ENCODE data around the gene CYFIP2.

CYFIP2 gene

DNA sequence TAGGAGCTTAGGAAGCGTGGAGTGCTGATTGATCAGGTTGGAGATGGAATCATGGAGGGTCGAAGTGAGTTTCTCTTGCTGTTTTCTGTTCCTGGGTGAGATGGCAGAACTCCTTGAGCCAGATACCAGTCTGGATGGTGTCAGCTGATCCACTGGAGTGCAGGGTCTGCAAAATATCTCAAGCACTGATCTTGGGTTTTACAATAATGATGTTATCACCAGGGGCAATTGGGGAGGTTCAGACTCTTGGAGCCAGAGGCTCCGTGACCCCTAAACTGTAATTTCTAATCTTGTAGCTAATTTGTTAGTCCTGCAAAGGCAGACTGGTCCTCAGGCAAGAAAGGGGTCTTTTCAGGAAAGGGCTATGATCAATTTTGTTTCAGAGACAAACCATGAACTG, 114.1 kb downstream of the CYFIP2 start:
- no peak overlapping the region for H3K4me3 ChIP-seq (ENCODE audit: low read depth, low read length)
- peaks cover 16% of the 10 kb centered on the region for H3K4me1 ChIP-seq (ENCODE audit: control insufficient read depth, insufficient read depth, low read length, unreplicated experiment)
- no peaks in the 10 kb centered on the region for H3K27me3 ChIP-seq (ENCODE audit: insufficient read depth, low read length)
- H3K36me3 ChIP-seq (ENCODE audit: insufficient read depth, low read length) = no peaks in the 10 kb centered on the region
- H3K79me2 ChIP-seq (ENCODE audit: control insufficient read depth, insufficient read depth, low read length, unreplicated experiment) = no peaks in the 10 kb centered on the region
- no peak overlapping the region for H2AFZ ChIP-seq (ENCODE audit: low read length, unreplicated experiment)
- H3K27ac ChIP-seq (ENCODE audit: low read depth, low read length) = no peak overlapping the region

DNA sequence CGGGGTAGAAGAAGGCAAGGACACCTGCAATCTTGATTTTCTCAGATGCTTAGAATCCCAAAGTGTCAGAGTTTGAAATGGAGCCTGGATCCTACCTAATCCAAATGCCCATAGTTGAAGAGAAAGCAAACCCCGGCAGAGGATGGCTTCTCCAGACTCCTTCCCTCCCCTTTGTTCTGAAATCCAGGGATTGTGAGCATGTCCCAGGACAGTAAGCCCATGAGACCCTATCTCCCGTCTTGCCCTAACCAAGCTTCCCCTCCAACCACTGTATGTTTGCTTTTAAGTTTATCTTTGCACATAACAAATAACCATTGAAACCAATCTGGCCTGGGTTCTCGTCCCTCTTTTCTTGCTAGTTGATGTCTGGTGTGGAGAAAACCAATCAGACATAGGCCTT, 115.8 kb downstream of the CYFIP2 start:
- H3K36me3 ChIP-seq (ENCODE audit: insufficient read depth, low read length) = no peaks in the 10 kb centered on the region
- H3K27ac ChIP-seq (ENCODE audit: low read depth, low read length) = no peak overlapping the region
- H3K27me3 ChIP-seq (ENCODE audit: insufficient read depth, low read length) = no peaks in the 10 kb centered on the region
- H2AFZ ChIP-seq (ENCODE audit: low read length, unreplicated experiment) = no peak overlapping the region
- H3K79me2 ChIP-seq (ENCODE audit: control insufficient read depth, insufficient read depth, low read length, unreplicated experiment) = no peaks in the 10 kb centered on the region
- H3K4me1 ChIP-seq (ENCODE audit: control insufficient read depth, insufficient read depth, low read length, unreplicated experiment) = peaks cover 28% of the 10 kb centered on the region
- H3K4me3 ChIP-seq (ENCODE audit: low read depth, low read length) = no peak overlapping the region

DNA sequence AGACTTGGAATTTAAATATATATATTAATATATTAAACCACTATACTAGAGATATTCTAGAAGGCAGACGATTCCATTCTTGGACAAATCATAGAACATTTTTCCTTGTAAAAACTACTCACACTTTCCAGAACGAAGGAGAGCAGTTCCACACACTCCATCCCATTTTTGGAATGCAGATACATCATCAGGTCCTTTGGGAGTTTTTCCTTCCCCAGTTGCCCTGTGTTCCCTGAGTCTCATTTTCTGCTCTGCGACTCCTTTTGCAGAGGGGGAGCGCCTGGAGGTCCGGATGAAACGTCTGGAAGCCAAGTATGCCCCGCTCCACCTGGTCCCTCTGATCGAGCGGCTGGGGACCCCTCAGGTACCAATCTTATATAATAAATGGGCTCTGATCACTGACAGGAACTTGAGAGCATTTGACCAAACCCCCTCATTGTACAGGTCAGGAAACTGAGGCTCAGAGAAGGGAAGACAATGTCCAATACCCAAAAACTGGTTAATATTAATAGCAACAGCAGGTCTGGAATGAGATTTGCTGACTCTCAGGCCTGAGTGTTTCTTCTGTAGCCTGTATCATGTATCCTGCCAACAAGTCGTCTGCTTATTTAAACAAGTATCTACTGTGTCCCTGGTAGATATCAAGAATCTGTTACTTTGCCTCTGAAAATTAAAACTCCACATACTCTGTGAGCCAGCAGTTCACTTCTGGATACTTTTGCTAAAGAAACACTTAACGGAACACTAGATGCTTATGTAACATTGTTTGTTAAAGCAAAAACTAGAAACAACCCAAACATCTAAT, 117.3 kb downstream of the CYFIP2 start:
- peaks cover 42% of the 10 kb centered on the region for H3K4me1 ChIP-seq (ENCODE audit: control insufficient read depth, insufficient read depth, low read length, unreplicated experiment)

DNA sequence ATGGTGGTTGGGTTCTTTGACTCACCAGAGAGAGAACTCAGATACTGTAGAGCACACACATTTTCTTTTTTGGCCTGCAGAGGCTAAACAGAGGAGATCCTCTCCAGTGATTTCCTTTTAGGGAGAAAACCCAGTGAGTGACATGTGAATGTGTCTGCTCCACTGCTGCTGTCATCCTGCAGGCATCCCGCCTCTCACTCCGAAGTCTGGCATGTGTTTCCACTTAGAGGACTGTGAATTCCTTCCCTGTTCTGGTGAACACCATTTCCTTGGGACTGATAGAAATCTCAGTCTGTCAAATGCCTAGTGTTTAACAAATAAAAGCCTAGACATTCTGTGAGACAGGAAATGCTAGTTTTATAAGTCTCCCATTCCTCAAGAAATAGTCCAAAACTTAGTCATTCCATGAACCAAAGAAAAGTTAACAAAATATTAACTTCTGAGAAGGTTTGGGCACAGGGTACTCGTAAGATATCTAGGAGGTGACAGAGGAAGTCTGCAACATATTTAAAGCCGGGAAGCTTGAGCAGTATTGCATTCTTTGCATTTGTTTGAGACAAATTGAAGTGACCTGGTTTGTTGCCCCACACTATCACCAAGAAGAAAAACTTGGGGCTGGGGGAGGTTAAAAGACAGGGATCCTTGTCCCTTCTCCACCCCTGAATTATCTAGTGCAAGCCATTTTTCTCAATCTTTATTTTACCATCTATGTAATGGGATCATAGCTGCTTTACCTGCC, 119.2 kb downstream of the CYFIP2 start:
- Histone ChIP-seq H3K79me2 (ENCODE audit: control insufficient read depth, insufficient read depth, low read length, unreplicated experiment) (no peaks in the 10 kb centered on the region), H2AFZ (ENCODE audit: low read length, unreplicated experiment) (peak overlapping the region; percentile 69), H3K27ac (ENCODE audit: low read depth, low read length) (peak overlapping the region; percentile 89), H3K4me3 (ENCODE audit: low read depth, low read length) (peak overlapping the region; percentile 44; the same call in 1 of the 2 replicates), H3K4me1 (ENCODE audit: control insufficient read depth, insufficient read depth, low read length, unreplicated experiment) (peaks cover 57% of the 10 kb centered on the region), H3K27me3 (ENCODE audit: insufficient read depth, low read length) (no peaks in the 10 kb centered on the region), H3K36me3 (ENCODE audit: insufficient read depth, low read length) (no peaks in the 10 kb centered on the region)

More for the DNA sequence above, 117.3 kb downstream of the CYFIP2 start:
- Histone ChIP-seq H3K27ac (ENCODE audit: low read depth, low read length) (peak overlapping the region; percentile 89; the same call in 1 of the 2 replicates), H2AFZ (ENCODE audit: low read length, unreplicated experiment) (no peak overlapping the region), H3K27me3 (ENCODE audit: insufficient read depth, low read length) (no peaks in the 10 kb centered on the region), H3K36me3 (ENCODE audit: insufficient read depth, low read length) (no peaks in the 10 kb centered on the region), H3K79me2 (ENCODE audit: control insufficient read depth, insufficient read depth, low read length, unreplicated experiment) (no peaks in the 10 kb centered on the region), H3K4me3 (ENCODE audit: low read depth, low read length) (no peak overlapping the region)

DNA sequence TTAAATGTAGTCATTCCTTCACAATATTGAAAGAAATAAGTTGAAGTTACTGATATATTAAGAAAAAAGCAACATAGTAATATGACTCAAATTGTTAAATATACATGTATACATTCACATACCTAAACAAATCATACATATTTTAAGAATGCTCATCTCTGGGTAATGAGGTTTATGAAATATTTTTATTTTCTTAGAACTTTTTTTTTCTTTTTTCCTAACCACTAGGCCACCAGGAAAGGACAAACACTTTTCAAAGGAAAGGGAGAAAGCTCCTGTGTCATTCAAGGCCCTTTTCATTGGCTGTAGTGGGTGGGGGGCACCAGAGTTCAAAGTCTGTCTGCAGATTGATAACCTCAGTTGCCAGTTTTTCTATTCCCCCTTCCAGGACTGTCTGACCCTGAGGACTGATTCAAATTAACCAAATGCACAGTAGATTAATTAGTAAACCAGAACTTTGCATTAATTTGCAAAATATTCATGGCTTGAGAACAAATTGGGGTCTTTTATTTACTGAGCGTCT, 121.2 kb downstream of the CYFIP2 start:
- H3K4me1 ChIP-seq (ENCODE audit: control insufficient read depth, insufficient read depth, low read length, unreplicated experiment) = peaks cover 67% of the 10 kb centered on the region
- no peak overlapping the region for H3K4me3 ChIP-seq (ENCODE audit: low read depth, low read length)
- H3K36me3 ChIP-seq (ENCODE audit: insufficient read depth, low read length) = no peaks in the 10 kb centered on the region
- peak overlapping the region; percentile 59 for H2AFZ ChIP-seq (ENCODE audit: low read length, unreplicated experiment)
- no peaks in the 10 kb centered on the region for H3K27me3 ChIP-seq (ENCODE audit: insufficient read depth, low read length)
- H3K27ac ChIP-seq (ENCODE audit: low read depth, low read length) = peak overlapping the region; percentile 69
- H3K79me2 ChIP-seq (ENCODE audit: control insufficient read depth, insufficient read depth, low read length, unreplicated experiment) = no peaks in the 10 kb centered on the region

DNA sequence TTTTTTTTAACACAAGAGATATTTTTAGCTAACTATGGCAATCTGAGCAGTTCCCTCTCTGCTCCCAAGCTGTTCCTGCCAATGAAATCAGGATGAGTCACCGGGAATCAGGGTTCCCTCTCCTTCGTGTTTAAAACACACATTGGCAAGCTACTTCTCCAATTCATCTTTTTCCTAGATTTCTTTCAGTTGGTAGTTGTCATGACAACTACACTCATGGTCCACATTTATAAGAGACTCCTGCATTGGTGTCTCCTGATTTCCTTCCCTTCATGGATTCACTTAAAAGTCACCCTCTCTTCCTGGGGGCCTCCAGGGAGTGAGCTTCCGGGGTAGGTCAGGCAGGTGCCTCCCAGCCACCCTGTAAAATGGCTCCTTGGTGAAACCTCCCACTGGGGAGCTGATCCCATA, 121.8 kb downstream of the CYFIP2 start:
- no peak overlapping the region for H3K4me3 ChIP-seq (ENCODE audit: low read depth, low read length)
- no peaks in the 10 kb centered on the region for H3K27me3 ChIP-seq (ENCODE audit: insufficient read depth, low read length)
- H3K36me3 ChIP-seq (ENCODE audit: insufficient read depth, low read length) = no peaks in the 10 kb centered on the region
- no peaks in the 10 kb centered on the region for H3K79me2 ChIP-seq (ENCODE audit: control insufficient read depth, insufficient read depth, low read length, unreplicated experiment)
- peak overlapping the region; percentile 2 for H2AFZ ChIP-seq (ENCODE audit: low read length, unreplicated experiment)
- peaks cover 67% of the 10 kb centered on the region for H3K4me1 ChIP-seq (ENCODE audit: control insufficient read depth, insufficient read depth, low read length, unreplicated experiment)
- peak overlapping the region; percentile 69 for H3K27ac ChIP-seq (ENCODE audit: low read depth, low read length)

DNA sequence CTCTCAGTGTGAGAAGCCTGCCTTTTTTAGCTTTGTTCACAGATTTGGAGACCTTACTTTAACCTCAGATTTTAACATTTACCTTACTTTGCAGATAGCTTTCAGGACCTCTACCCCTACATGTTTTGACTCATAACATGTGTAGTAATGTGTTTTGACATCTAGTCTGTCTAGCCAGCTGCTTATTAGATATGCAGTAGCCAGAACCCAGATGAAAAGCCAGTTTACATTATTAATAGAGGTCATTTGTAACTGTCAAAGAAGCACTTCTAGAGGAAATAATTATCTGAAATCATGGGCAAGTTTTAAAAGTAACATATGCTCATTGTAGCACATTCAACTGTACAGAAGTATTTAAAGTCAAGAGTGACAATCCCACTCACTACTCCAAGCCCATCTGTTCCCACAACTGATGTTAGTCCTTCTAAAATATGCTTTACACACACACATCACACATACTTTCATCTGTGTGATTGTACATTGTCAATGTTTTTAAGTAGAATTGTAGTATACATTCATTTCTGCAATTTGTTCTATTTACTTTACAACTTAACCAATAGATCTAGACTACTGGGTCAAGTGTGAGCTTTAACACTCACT, 122.3 kb downstream of the CYFIP2 start:
- Histone ChIP-seq H3K4me3 (ENCODE audit: low read depth, low read length) (no peak overlapping the region), H3K27ac (ENCODE audit: low read depth, low read length) (peak overlapping the region; percentile 69), H3K27me3 (ENCODE audit: insufficient read depth, low read length) (no peaks in the 10 kb centered on the region), H2AFZ (ENCODE audit: low read length, unreplicated experiment) (peak overlapping the region; percentile 2), H3K4me1 (ENCODE audit: control insufficient read depth, insufficient read depth, low read length, unreplicated experiment) (peaks cover 65% of the 10 kb centered on the region), H3K36me3 (ENCODE audit: insufficient read depth, low read length) (no peaks in the 10 kb centered on the region), H3K79me2 (ENCODE audit: control insufficient read depth, insufficient read depth, low read length, unreplicated experiment) (no peaks in the 10 kb centered on the region)

DNA sequence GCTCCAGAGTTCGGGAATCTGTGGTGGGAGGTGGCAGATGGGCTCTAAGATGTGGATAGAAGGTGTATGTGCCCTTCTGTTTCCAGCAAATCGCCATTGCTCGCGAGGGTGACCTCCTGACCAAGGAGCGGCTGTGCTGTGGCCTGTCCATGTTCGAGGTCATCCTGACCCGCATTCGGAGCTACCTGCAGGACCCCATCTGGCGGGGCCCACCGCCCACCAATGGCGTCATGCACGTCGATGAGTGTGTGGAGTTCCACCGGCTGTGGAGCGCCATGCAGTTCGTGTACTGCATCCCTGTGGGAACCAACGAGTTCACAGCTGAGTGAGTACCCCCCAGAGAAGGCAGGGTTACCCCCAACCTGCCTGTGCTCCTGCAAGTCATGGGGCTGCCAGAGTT, 123.2 kb downstream of the CYFIP2 start:
- no peaks in the 10 kb centered on the region for H3K36me3 ChIP-seq (ENCODE audit: insufficient read depth, low read length)
- no peaks in the 10 kb centered on the region for H3K27me3 ChIP-seq (ENCODE audit: insufficient read depth, low read length)
- H2AFZ ChIP-seq (ENCODE audit: low read length, unreplicated experiment) = no peak overlapping the region
- H3K4me1 ChIP-seq (ENCODE audit: control insufficient read depth, insufficient read depth, low read length, unreplicated experiment) = peaks cover 56% of the 10 kb centered on the region
- no peaks in the 10 kb centered on the region for H3K79me2 ChIP-seq (ENCODE audit: control insufficient read depth, insufficient read depth, low read length, unreplicated experiment)
- H3K27ac ChIP-seq (ENCODE audit: low read depth, low read length) = no peak overlapping the region
- H3K4me3 ChIP-seq (ENCODE audit: low read depth, low read length) = no peak overlapping the region

DNA sequence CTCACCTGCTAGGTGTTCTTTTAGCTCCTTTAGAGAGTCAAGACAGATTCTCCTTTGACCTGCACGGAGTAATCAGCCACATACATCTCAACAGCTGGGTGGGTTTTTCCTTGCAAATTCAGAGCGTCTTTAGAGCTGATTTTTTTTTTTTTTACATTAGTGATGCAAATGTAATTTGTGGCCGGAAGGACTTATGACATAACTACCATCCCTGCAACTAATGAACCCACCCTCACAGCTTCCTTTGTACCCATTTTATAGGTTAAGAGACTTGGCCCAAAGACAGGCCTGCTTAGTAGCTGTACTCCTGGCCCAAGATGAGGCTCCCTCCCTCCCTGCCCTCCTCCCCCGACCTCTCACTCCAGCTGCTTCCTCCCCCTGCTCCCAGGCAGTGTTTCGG, 124.2 kb downstream of the CYFIP2 start:
- Histone ChIP-seq H3K27me3 (ENCODE audit: insufficient read depth, low read length) (no peaks in the 10 kb centered on the region), H3K27ac (ENCODE audit: low read depth, low read length) (no peak overlapping the region), H3K4me3 (ENCODE audit: low read depth, low read length) (no peak overlapping the region), H3K36me3 (ENCODE audit: insufficient read depth, low read length) (no peaks in the 10 kb centered on the region), H3K4me1 (ENCODE audit: control insufficient read depth, insufficient read depth, low read length, unreplicated experiment) (peaks cover 51% of the 10 kb centered on the region), H2AFZ (ENCODE audit: low read length, unreplicated experiment) (no peak overlapping the region), H3K79me2 (ENCODE audit: control insufficient read depth, insufficient read depth, low read length, unreplicated experiment) (no peaks in the 10 kb centered on the region)

DNA sequence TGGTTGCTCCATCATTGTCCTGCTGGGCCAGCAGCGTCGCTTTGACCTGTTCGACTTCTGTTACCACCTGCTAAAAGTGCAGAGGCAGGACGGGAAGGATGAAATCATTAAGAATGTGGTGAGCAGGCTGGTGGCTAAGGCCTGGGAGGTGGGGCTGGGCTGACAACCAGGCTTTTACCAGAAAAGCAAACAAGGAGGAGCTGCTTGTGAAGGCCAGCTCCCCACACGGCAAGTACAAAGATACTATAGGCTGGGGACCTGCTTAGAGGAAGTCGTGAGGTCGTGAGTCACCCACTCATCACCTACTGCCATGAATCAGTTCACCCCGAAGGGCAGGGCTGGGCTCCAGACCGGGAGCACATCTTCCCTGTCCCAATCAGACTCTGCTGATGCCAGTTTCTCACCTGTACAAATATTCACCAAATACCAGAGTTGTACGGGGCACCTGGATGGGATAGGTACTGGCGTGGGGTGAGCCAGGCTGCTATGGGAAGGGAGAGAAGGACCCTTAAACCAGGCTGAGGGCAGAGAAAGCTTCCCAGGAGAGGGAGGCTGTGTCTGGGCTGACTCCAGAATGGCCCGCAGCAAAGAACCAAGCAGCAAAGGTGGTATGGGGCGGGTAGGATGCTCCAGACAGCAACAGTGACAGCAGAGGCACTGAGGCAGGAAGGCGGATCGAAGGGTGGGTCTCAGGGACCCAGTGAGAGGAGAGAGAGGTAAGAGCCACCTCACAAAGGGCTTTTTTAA, 124.8 kb downstream of the CYFIP2 start:
- Histone ChIP-seq H3K4me3 (ENCODE audit: low read depth, low read length) (no peak overlapping the region), H2AFZ (ENCODE audit: low read length, unreplicated experiment) (no peak overlapping the region), H3K27me3 (ENCODE audit: insufficient read depth, low read length) (no peaks in the 10 kb centered on the region), H3K27ac (ENCODE audit: low read depth, low read length) (peak overlapping the region; percentile 22; the same call in 1 of the 2 replicates), H3K4me1 (ENCODE audit: control insufficient read depth, insufficient read depth, low read length, unreplicated experiment) (peaks cover 45% of the 10 kb centered on the region), H3K79me2 (ENCODE audit: control insufficient read depth, insufficient read depth, low read length, unreplicated experiment) (no peaks in the 10 kb centered on the region), H3K36me3 (ENCODE audit: insufficient read depth, low read length) (no peaks in the 10 kb centered on the region)

All from ACC112 (cell line).